Vagina (tissue), 2 donors: ENCODE data around the gene KRTDAP.

ENCODE experiments used
- CTCF ChIP-seq, 3 experiments: fragments of 450-650 bp in 2 of 3; fragments of 200-600 bp in 1 of 3; sonication (generic) in 1 of 3; IDR thresholded peaks; one replicate each; pipeline ENCODE4 v1.5.1; 2017 to 2019; ENCODE audit warnings: antibody characterized with exemption in 3 of 3, mild to moderate bottlenecking in 2 of 3, moderate library complexity in 2 of 3
- POLR2AphosphoS5 ChIP-seq, 2 donors: sonication (generic); formaldehyde crosslinking; IDR thresholded peaks; one replicate each; pipeline ENCODE4 v1.9.0; 2017; ENCODE audit warnings: antibody characterized with exemption in 2 of 2, mild to moderate bottlenecking in 2 of 2, low read depth in 1 of 2; ENCODE audit not compliant: insufficient read depth in 1 of 2

DNA sequence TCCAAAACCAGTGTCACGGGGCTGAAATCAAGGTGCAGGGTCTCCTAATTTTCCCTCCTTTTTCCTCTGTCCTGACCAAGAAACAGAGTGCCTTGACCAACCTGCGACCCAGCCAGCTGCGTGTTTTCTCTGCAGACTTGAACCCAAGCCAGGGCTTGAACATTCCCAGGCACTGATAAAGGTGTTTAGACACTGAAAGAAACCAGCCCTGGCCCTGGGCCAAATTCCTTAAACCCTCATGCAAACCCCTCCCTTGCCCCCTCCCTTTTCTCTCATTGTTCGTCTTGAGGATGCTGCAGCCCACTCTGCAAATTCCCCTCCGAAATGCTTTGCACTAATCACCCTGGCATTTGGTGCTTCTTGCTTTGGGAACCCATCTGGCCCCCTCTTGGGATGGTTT is 51.7 kb downstream of the KRTDAP start:
- TF ChIP-seq POLR2AphosphoS5 (IDR thresholded peaks at IDR 0.05; ENCODE audit: insufficient read depth in 1 of 2, low read depth in 1 of 2), result no peak
- TF ChIP-seq CTCF (IDR thresholded peaks at IDR 0.05), result no peak
